Smooth muscle cell (in vitro differentiated cells): ENCODE data around the gene SP140L. TPM values are rescaled to one million over a fixed set of nuclear protein-coding genes. Genes with fewer than 3 reads are reported as not detected.

Experiments used
- DNase-seq: peaks from one replicate; lab custom pipeline; 2025; ENCODE audit not compliant: unreplicated experiment; lab: John Stamatoyannopoulos, UW
- H2AFZ ChIP-seq: fragments of 200-600 bp; sonication (generic); 2 replicates; pipeline ENCODE4 v1.6.0; 2016; ENCODE audit warnings: antibody characterized with exemption, low read depth, mild to moderate bottlenecking
- H3F3A ChIP-seq: fragments of 200-600 bp; sonication (generic); 2 replicates; pipeline ENCODE4 v1.6.0; 2017; ENCODE audit warnings: antibody characterized with exemption, low read depth
- H3K27ac ChIP-seq: fragments of 200-600 bp; sonication (generic); 2 replicates; pipeline ENCODE4 v1.5.1; 2016; ENCODE audit warnings: low read depth, mild to moderate bottlenecking
- H3K27me3 ChIP-seq: fragments of 200-600 bp; sonication (generic); 2 replicates; pipeline ENCODE4 v1.6.1; 2016; ENCODE audit warnings: low read depth, mild to moderate bottlenecking
- H3K36me3 ChIP-seq: fragments of 200-600 bp; sonication (generic); 2 replicates; pipeline ENCODE4 v1.5.1; 2016; ENCODE audit warnings: low read depth
- H3K4me1 ChIP-seq: fragments of 200-600 bp; sonication (generic); 2 replicates; pipeline ENCODE4 v1.5.1; 2016; ENCODE audit warnings: low read depth
- H3K4me2 ChIP-seq: fragments of 200-600 bp; sonication (generic); 2 replicates; pipeline ENCODE4 v1.6.0; 2016; ENCODE audit warnings: mild to moderate bottlenecking
- H3K4me3 ChIP-seq: fragments of 200-600 bp; sonication (generic); 2 replicates; pipeline ENCODE4 v1.5.1; 2016; ENCODE audit warnings: mild to moderate bottlenecking
- H3K79me2 ChIP-seq: fragments of 200-600 bp; sonication (generic); 2 replicates; pipeline ENCODE4 v1.6.0; 2016; ENCODE audit warnings: low read depth, mild to moderate bottlenecking
- H3K9ac ChIP-seq: fragments of 200-600 bp; sonication (generic); 2 replicates; pipeline ENCODE4 v1.6.0; 2016; ENCODE audit warnings: low read depth
- H3K9me3 ChIP-seq: fragments of 200-600 bp; sonication (generic); replicated peaks from 2 replicates; pipeline ENCODE4 v1.5.1; 2016; ENCODE audit warnings: low read depth
- H4K20me1 ChIP-seq: fragments of 200-600 bp; sonication (generic); 2 replicates; pipeline ENCODE4 v1.6.0; 2016; ENCODE audit warnings: low read depth
- WGBS: methylation state at CpG from one replicate; pipeline ENCODE4 v1.1.7; 2016; ENCODE audit warnings: low lambda C conversion rate; 5-methylcytosine and 5-hydroxymethylcytosine counted together
- polyA plus RNA-seq: library from polyadenylated mRNA; unstranded; fragments of >200 nt; fragmentation: Nextera tagmentation; extraction: Ambion mirVana; gene quantifications from 2 replicates; pipeline ENCODE4 v1.2.1, GENCODE V29; 2016
- total RNA-seq: library from RNA; depleted of rRNA; stranded (reverse); fragments of >200 nt; gene quantifications from 2 replicates; pipeline ENCODE4 v1.2.3, GENCODE V29; 2014
- TF ChIP-seq, protein P1 (sequence below): fragments of 200-600 bp; sonication (generic); IDR thresholded peaks from 2 replicates; pipeline ENCODE4 v1.5.1; 2017; ENCODE audit warnings: borderline replicate concordance, mild to moderate bottlenecking, antibody characterized with exemption; ENCODE audit not compliant: insufficient read depth, poor library complexity, severe bottlenecking

The SP140L gene
- total and polyA plus RNA-seq, 2 experiments from 2014 or later, result 0.90 to 1.6 TPM

DNA sequence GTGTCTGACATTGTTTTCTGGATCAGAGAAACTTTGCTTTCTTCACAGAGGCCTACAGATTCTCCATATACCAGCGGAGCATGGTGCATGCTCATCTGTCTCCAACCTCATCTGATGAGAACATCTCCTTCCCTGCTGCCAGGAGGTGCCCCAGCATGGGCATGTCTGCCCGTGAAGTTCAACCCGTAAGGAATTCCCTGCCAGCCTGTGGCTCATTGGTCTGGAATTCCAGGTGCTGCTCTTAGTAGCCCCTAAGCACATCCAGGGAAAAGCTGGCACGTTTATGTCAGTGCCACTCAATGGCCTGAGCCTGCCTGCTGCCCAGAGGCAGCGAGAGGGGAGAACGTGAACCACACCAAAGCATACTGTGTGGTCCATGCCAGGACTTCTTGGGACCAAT lies 87.3 kb downstream of the SP140L start:
- H2AFZ ChIP-seq, result no peak overlapping the region
- no peak overlapping the region for H3K4me3 ChIP-seq
- H3F3A ChIP-seq, result no peaks in the 10 kb centered on the region
- DNase-seq, result no peak
- TF ChIP-seq, protein P1, sequence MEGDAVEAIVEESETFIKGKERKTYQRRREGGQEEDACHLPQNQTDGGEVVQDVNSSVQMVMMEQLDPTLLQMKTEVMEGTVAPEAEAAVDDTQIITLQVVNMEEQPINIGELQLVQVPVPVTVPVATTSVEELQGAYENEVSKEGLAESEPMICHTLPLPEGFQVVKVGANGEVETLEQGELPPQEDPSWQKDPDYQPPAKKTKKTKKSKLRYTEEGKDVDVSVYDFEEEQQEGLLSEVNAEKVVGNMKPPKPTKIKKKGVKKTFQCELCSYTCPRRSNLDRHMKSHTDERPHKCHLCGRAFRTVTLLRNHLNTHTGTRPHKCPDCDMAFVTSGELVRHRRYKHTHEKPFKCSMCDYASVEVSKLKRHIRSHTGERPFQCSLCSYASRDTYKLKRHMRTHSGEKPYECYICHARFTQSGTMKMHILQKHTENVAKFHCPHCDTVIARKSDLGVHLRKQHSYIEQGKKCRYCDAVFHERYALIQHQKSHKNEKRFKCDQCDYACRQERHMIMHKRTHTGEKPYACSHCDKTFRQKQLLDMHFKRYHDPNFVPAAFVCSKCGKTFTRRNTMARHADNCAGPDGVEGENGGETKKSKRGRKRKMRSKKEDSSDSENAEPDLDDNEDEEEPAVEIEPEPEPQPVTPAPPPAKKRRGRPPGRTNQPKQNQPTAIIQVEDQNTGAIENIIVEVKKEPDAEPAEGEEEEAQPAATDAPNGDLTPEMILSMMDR, result no peak
- H3K79me2 ChIP-seq, result no peaks in the 10 kb centered on the region
- no peaks in the 10 kb centered on the region for H3K36me3 ChIP-seq
- peaks cover 10% of the 10 kb centered on the region for H3K27me3 ChIP-seq
- no peaks in the 10 kb centered on the region for H3K9me3 ChIP-seq
- H3K27ac ChIP-seq, result no peak overlapping the region
- H3K9ac ChIP-seq, result no peak overlapping the region
- H3K4me1 ChIP-seq, result no peaks in the 10 kb centered on the region
- no peaks in the 10 kb centered on the region for H4K20me1 ChIP-seq
- WGBS, result 90% methylated on average over 6 of the region's 6 CpGs
- H3K4me2 ChIP-seq, result no peak overlapping the region

DNA sequence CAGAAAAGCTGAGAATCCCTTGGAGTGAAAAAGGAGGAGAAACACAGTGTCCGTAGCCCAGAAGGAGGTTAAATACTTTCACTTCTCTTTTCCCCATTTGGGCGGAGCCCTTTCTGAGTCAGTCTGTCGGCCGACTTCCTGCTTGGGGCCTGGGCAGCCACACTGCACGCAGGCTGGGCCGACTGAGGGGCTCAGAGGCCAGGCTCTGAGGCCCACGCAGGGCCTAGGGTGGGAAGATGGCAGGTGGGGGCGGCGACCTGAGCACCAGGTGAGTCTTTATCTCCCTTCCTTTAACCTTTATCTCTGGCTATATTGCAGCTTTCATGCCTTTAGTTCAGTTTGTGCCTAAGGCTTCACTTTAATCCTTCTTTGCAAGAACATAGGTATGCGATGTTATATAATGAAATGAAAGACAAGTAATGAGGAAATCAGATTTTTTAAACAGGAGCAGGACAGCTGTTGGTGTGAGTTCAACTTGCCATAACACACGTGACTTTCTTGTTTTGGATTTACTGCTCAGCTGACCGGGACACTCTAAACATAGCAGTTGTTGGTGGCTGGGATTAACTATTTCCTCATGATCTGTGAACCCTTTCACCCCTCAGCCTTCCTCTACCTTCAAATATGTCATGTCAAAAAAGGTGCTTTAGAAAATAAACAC lies 89.2 kb downstream of the SP140L start, which contains the start of gene SP100:
TSS of gene SP100 (plus strand) at position 141 of the 661 bp plus-strand sequence. CDS start at position 237, 96 bp downstream.
- DNase-seq, result peak; percentile 8
- Histone ChIP-seq H2AFZ (peak within 1 kb of the TSS; percentile 99), H4K20me1 (no peaks in the 10 kb centered on the region), H3K27me3 (no peaks in the 10 kb centered on the region), H3K4me2 (peak within 1 kb of the TSS; percentile 78), H3K9ac (peak within 1 kb of the TSS; percentile 51), H3F3A (no peaks in the 10 kb centered on the region), H3K79me2 (no peaks in the 10 kb centered on the region), H3K9me3 (no peaks in the 10 kb centered on the region), H3K4me1 (no peaks in the 10 kb centered on the region), H3K27ac (peak within 1 kb of the TSS; percentile 59), H3K4me3 (peak within 1 kb of the TSS; percentile 48), H3K36me3 (no peaks in the 10 kb centered on the region)
- WGBS, result 41% methylated on average over 12 of the region's 12 CpGs
- TF ChIP-seq, protein P1, result no peak

DNA sequence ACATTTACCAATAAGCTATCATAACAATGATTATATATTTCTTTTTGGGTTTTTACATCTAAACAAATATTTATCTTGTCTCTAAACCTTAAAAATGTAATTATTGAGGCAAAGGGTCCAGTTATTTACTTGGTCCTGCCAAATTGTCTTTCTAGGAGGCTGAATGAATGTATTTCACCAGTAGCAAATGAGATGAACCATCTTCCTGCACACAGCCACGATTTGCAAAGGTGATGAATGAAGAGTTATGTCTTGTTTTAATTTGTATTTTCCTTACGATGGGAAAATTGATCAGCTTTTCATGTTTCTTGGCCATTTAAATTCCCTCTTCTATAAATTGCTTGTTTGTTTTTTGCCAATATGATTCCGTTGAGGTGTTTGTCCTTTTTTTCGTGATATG lies 90.4 kb downstream of the SP140L start:
- H3K4me3 ChIP-seq, result peak overlapping the region; percentile 48
- WGBS, result 94% methylated on average over 4 of the region's 4 CpGs
- H4K20me1 ChIP-seq, result no peaks in the 10 kb centered on the region
- TF ChIP-seq, protein P1, result no peak
- H3K27ac ChIP-seq, result no peak overlapping the region
- H3K36me3 ChIP-seq, result no peaks in the 10 kb centered on the region
- H3K4me2 ChIP-seq, result peak overlapping the region; percentile 48
- H3K27me3 ChIP-seq, result no peaks in the 10 kb centered on the region
- no peaks in the 10 kb centered on the region for H3F3A ChIP-seq
- no peak for DNase-seq
- H2AFZ ChIP-seq, result no peak overlapping the region
- H3K9me3 ChIP-seq, result no peaks in the 10 kb centered on the region
- no peaks in the 10 kb centered on the region for H3K4me1 ChIP-seq
- H3K9ac ChIP-seq, result no peak overlapping the region
- no peaks in the 10 kb centered on the region for H3K79me2 ChIP-seq

DNA sequence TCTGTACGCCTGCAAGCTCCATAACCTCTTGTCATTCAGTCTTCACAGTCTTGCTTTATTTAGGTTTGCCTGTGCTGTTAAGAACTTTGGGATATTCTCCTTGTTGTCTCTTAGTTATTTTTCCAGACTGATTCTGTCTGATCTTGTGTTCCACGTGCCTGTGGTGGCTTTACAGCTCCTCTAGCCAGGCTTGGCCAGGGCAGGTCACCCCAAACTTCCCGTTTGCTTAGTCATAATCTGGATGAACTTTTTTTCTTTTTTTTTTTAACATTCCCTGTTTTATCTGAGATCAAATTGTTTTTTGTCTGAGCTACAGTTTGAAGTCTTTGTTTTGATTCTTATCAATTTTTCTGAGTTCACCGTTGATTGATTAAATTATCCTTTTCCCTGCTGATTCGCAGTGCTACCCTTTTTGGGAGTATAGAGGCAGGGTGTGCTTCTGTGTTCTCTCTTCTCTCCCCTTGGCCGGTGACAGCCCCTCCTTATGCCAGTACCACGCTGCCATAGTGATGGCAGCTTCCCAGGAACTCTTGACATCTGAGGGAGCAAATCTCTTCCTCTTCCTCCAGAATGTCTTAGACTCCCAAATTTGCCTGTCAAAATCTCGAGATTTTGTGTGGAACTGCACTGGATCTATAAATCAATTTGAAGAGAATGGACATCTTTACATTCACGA lies 91.5 kb downstream of the SP140L start:
- H3K4me1 ChIP-seq, result no peaks in the 10 kb centered on the region
- H3K9ac ChIP-seq, result no peak overlapping the region
- TF ChIP-seq, protein P1, result no peak
- WGBS, result 76% methylated on average over 9 of the region's 9 CpGs
- H3K36me3 ChIP-seq, result no peaks in the 10 kb centered on the region
- no peak for DNase-seq
- no peaks in the 10 kb centered on the region for H3K9me3 ChIP-seq
- no peaks in the 10 kb centered on the region for H3K27me3 ChIP-seq
- H3F3A ChIP-seq, result no peaks in the 10 kb centered on the region
- H4K20me1 ChIP-seq, result no peaks in the 10 kb centered on the region
- no peak overlapping the region for H2AFZ ChIP-seq
- no peaks in the 10 kb centered on the region for H3K79me2 ChIP-seq
- H3K4me2 ChIP-seq, result no peak overlapping the region
- H3K4me3 ChIP-seq, result no peak overlapping the region
- H3K27ac ChIP-seq, result no peak overlapping the region
